A673 (cell line): ENCODE results near the gene SFXN2. TPM values are rescaled to one million over a fixed set of nuclear protein-coding genes. Genes with fewer than 3 reads are reported as not detected.

ENCODE experiments used
- BruUV-seq: library from RNA; stranded (reverse); fragments of 400-500 nt; replicated peaks from 2 replicates; lab custom pipeline; 2021; lab: Mats Ljungman, UMichigan
- CTCF ChIA-PET: fragments of 300-600 bp; sonication (Branson Sonifier 250); formaldehyde crosslinking; loops from one replicate; lab custom pipeline; 2022; ENCODE audit warnings: antibody characterized with exemption; lab: Charles Lee
- POLR2A ChIA-PET: fragments of 300-600 bp; sonication (Branson Sonifier 250); formaldehyde crosslinking; loops from one replicate; lab custom pipeline; 2022; ENCODE audit warnings: antibody characterized with exemption; ENCODE audit not compliant: low non-redundant PET; lab: Charles Lee
- DNase-seq: peaks from one replicate; pipeline ENCODE4 v3.0.0-alpha.2; 2015; ENCODE audit warnings: low spot score
- H3K27ac ChIP-seq: fragments of 200-600 bp; sonication (generic); 2 replicates; pipeline ENCODE4 v1.5.1; 2016; ENCODE audit warnings: mixed run types, low read depth, mild to moderate bottlenecking, mixed read lengths, antibody characterized with exemption, low read length; ENCODE audit not compliant: poor library complexity, severe bottlenecking
- H3K27me3 ChIP-seq: fragments of 200-600 bp; sonication (generic); replicated peaks from 2 replicates; pipeline ENCODE4 v1.6.1; 2017; ENCODE audit warnings: mixed run types, low read depth, mild to moderate bottlenecking, mixed read lengths, antibody characterized with exemption, low read length; ENCODE audit not compliant: insufficient read depth, poor library complexity
- H3K36me3 ChIP-seq: fragments of 200-600 bp; sonication (generic); 2 replicates; pipeline ENCODE4 v1.6.1; 2016; ENCODE audit warnings: mixed run types, mild to moderate bottlenecking, mixed read lengths, antibody characterized with exemption, low read length; ENCODE audit not compliant: insufficient read depth, poor library complexity, severe bottlenecking
- H3K4me1 ChIP-seq: fragments of 200-600 bp; sonication (generic); 2 replicates; pipeline ENCODE4 v1.6.1; 2017; ENCODE audit warnings: mixed run types, mild to moderate bottlenecking, mixed read lengths, antibody characterized with exemption, low read length; ENCODE audit not compliant: insufficient read depth, poor library complexity, severe bottlenecking
- H3K4me3 ChIP-seq: fragments of 200-600 bp; sonication (generic); 2 replicates; pipeline ENCODE4 v1.5.1; 2016; ENCODE audit warnings: low read depth, mixed run types, mild to moderate bottlenecking, mixed read lengths, low read length; ENCODE audit not compliant: poor library complexity, severe bottlenecking
- H3K9me3 ChIP-seq: fragments of 200-600 bp; sonication (generic); 2 replicates; pipeline ENCODE4 v1.6.1; 2016; ENCODE audit warnings: mixed run types, low read depth, mild to moderate bottlenecking, mixed read lengths, antibody characterized with exemption, low read length; ENCODE audit not compliant: poor library complexity, severe bottlenecking
- CTCF ChIP-seq: fragments of 300-800, 200-600 bp; sonication (generic); conservative IDR thresholded peaks from 2 replicates; pipeline ENCODE4 v1.5.1; 2017; ENCODE audit warnings: low read depth, mild to moderate bottlenecking, antibody characterized with exemption, low read length, moderate library complexity, mixed read lengths
- EZH2 ChIP-seq: fragments of 200-600 bp; sonication (generic); IDR thresholded peaks from 2 replicates; pipeline ENCODE4 v1.6.1; 2017; ENCODE audit warnings: borderline replicate concordance, low read depth, mild to moderate bottlenecking, mixed read lengths, antibody characterized with exemption, low read length; ENCODE audit not compliant: poor library complexity, severe bottlenecking
- intact Hi-C: fragments of 100-400 bp; cut with micrococcal nuclease; formaldehyde crosslinking; loops from one replicate; pipeline ENCODE4 v1.10.0; 2022; ENCODE audit not compliant: unreplicated experiment
- total RNA-seq: library from RNA; stranded (reverse); gene quantifications from 2 replicates; pipeline ENCODE4 v1.2.3, GENCODE V29; 2021

SFXN2 gene
- total RNA-seq, 1 experiment from 2014 or later: 19.5 TPM

- intact Hi-C loops: no loop called here
Measured at GRCh38 chr10:102777711-102778453, 63.4 kb downstream of the SFXN2 start.

GRCh38 chr10:102778781-102779180 is 64.3 kb downstream of the SFXN2 start:
- no peak overlapping the region for H3K4me3 ChIP-seq
- BruUV-seq: no TSS peak
- DNase-seq: no peak
- peaks cover 50% of the 10 kb centered on the region for H3K4me1 ChIP-seq
- POLR2A ChIA-PET: no interaction called here
- H3K9me3 ChIP-seq: no peaks in the 10 kb centered on the region
- intact Hi-C loops: no loop called here
- CTCF ChIA-PET: no interaction called here
- H3K36me3 ChIP-seq: no peaks in the 10 kb centered on the region
- H3K27me3 ChIP-seq: no peaks in the 10 kb centered on the region
- no peak for TF ChIP-seq EZH2
- TF ChIP-seq CTCF: no peak
- H3K27ac ChIP-seq: no peak overlapping the region

More at GRCh38 chr10:102777711-102778453, 63.4 kb downstream of the SFXN2 start:
- Histone ChIP-seq H3K27ac (peak overlapping the region; percentile 82), H3K9me3 (no peaks in the 10 kb centered on the region), H3K36me3 (no peaks in the 10 kb centered on the region), H3K4me1 (peaks cover 59% of the 10 kb centered on the region), H3K27me3 (no peaks in the 10 kb centered on the region), H3K4me3 (no peak overlapping the region)
- BruUV-seq: no TSS peak
- POLR2A ChIA-PET: no interaction called here
- no peak for TF ChIP-seq EZH2
- DNase-seq: no peak
- CTCF ChIA-PET: interaction anchor here (1.0 kb wide), 1 partner anchor 24 kb away, joined by 3 read pairs; no protein-coding TSS in a partner anchor

- Histone ChIP-seq H3K4me3 (no peak overlapping the region), H3K4me1 (peaks cover 43% of the 10 kb centered on the region), H3K27ac (no peak overlapping the region), H3K36me3 (no peaks in the 10 kb centered on the region), H3K9me3 (no peaks in the 10 kb centered on the region), H3K27me3 (no peaks in the 10 kb centered on the region)
- intact Hi-C loops: no loop called here
- no peak for DNase-seq
- ChIA-PET CTCF (no interaction called here), POLR2A (no interaction called here)
- no TSS peak for BruUV-seq
- TF ChIP-seq CTCF (no peak), EZH2 (no peak)
Measured at GRCh38 chr10:102779680-102780526, 65.5 kb downstream of the SFXN2 start.
